ENCODE measurements around the gene PLSCR5. TPM values are rescaled to one million over a fixed set of nuclear protein-coding genes. Genes with fewer than 3 reads are reported as not detected.

Gene PLSCR5
- total RNA-seq, 3 donors from 2014 or later, result not detected

DNA sequence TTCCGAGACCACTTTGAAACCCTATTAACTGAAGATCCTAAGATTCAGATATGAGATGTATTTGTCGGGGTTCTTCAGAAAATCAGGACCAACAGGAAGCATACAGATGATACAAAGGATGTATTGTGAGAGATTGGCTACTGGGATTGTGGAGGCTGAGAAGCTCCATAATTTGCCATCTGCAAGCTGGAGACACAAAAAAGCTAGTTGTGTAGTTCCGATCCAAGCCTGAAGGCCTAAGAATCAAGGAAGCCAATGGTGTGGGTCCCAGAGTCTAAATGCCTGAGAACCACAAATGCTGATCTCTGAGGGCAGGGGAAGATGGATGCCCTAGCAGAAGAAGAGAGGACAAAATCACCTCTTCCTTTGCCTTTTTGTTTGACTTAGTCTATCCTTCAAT is 49.8 kb downstream of the PLSCR5 start:
- intact Hi-C loops (cut with DNase I; ENCODE audit: low total_unique reads), result no loop called here
- no peak for DNase-seq (ENCODE audit: low spot score in 2 of 2)
- TF ChIP-seq, protein P1, sequence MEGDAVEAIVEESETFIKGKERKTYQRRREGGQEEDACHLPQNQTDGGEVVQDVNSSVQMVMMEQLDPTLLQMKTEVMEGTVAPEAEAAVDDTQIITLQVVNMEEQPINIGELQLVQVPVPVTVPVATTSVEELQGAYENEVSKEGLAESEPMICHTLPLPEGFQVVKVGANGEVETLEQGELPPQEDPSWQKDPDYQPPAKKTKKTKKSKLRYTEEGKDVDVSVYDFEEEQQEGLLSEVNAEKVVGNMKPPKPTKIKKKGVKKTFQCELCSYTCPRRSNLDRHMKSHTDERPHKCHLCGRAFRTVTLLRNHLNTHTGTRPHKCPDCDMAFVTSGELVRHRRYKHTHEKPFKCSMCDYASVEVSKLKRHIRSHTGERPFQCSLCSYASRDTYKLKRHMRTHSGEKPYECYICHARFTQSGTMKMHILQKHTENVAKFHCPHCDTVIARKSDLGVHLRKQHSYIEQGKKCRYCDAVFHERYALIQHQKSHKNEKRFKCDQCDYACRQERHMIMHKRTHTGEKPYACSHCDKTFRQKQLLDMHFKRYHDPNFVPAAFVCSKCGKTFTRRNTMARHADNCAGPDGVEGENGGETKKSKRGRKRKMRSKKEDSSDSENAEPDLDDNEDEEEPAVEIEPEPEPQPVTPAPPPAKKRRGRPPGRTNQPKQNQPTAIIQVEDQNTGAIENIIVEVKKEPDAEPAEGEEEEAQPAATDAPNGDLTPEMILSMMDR (IDR thresholded peaks at IDR 0.05), result no peak
- TF ChIP-seq POLR2AphosphoS5 (IDR thresholded peaks at IDR 0.05) (no peak), POLR2A (IDR thresholded peaks at IDR 0.05) (no peak)
- Histone ChIP-seq H3K4me1 (no peaks in the 10 kb centered on the region), H3K4me3 (no peak overlapping the region), H3K36me3 (no peaks in the 10 kb centered on the region), H3K27me3 (no peaks in the 10 kb centered on the region), H3K9me3 (no peaks in the 10 kb centered on the region), H3K27ac (no peak overlapping the region)

DNA sequence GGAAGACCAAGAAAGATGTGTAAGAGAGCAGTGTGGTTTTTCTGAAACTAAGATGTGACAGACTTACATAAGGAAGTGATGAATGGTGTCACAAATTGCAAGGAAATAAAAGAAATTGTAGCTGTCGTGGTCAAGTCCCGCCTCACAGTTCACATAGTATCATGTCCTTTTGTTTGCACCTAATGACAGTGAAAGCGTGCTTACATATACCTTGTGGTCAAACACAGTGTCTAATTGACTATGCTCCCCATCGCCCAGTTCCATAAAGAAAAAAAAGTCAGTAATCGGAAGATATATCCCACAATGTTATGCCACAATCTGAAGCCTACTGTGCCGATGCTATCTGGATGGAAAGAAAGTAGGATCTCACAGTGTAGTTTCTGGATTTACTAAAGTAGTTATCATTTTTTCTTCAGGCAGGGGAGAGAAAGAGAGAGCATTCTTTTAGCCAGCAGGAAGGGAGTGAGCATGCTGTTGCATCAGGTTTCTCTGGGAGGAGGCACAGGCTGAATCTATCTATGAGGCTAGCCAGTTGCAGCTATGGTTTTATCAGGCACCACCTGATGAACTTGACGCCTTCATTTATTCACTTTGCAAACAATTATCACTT is 50.9 kb downstream of the PLSCR5 start:
- TF ChIP-seq POLR2A (IDR thresholded peaks at IDR 0.05) (no peak), POLR2AphosphoS5 (IDR thresholded peaks at IDR 0.05) (no peak)
- TF ChIP-seq, protein P1 (IDR thresholded peaks at IDR 0.05), result no peak
- H3K27me3 ChIP-seq, result no peaks in the 10 kb centered on the region
- no peak overlapping the region for H3K27ac ChIP-seq

DNA sequence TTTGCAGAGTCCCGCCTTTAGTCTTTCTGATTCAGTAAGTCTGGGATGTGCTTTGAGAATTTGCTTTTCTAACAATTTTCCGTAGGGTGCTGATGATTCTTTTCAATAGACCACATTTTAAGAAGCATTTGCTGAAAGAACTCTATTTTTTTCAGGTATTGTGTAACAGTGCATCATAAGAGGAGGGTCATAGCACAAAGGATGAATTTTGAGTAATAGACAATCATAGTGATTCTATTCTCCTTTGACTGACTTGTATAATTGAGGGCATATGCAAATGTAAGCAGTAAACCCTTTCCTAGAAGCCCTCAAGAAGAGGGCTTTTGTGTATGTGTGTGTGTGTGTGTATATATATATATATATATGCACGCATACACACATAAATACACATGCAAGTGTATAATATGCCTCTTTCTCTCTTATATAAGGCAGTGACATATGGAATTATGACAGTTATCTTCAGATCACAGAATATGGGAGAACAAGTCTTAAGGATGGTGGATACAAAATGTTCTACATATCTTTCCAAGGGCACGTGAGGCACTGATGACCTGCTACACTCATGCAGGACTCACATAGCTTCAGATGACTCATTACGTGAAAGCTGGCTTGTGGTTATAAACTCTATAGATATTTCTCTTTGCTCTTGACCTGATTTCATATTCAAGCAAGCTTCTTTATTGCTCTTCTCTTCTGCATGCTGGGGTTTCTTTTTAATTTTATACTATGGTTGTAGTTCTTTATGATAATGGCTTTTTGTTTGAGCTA is 54.2 kb downstream of the PLSCR5 start:
- no peaks in the 10 kb centered on the region for H3K4me1 ChIP-seq
- no peaks in the 10 kb centered on the region for H3K9me3 ChIP-seq
- no peaks in the 10 kb centered on the region for H3K27me3 ChIP-seq
- TF ChIP-seq POLR2A (IDR thresholded peaks at IDR 0.05) (no peak), POLR2AphosphoS5 (IDR thresholded peaks at IDR 0.05) (no peak)
- TF ChIP-seq, protein P1 (IDR thresholded peaks at IDR 0.05), result no peak
- intact Hi-C loops (cut with DNase I; ENCODE audit: low total_unique reads), result no loop called here
- no peak for DNase-seq (ENCODE audit: low spot score in 2 of 2)
- H3K27ac ChIP-seq, result no peak overlapping the region
- H3K36me3 ChIP-seq, result no peaks in the 10 kb centered on the region
- H3K4me3 ChIP-seq, result peak overlapping the region in 2 of 3 donors; percentile 13 to 38

More for the DNA sequence above, 50.9 kb downstream of the PLSCR5 start:
- Histone ChIP-seq H3K9me3 (no peaks in the 10 kb centered on the region), H3K4me3 (no peak overlapping the region), H3K4me1 (no peaks in the 10 kb centered on the region), H3K36me3 (no peaks in the 10 kb centered on the region)
- intact Hi-C loops (cut with DNase I; ENCODE audit: low total_unique reads), result no loop called here
- DNase-seq (ENCODE audit: low spot score in 2 of 2), result no peak

DNA sequence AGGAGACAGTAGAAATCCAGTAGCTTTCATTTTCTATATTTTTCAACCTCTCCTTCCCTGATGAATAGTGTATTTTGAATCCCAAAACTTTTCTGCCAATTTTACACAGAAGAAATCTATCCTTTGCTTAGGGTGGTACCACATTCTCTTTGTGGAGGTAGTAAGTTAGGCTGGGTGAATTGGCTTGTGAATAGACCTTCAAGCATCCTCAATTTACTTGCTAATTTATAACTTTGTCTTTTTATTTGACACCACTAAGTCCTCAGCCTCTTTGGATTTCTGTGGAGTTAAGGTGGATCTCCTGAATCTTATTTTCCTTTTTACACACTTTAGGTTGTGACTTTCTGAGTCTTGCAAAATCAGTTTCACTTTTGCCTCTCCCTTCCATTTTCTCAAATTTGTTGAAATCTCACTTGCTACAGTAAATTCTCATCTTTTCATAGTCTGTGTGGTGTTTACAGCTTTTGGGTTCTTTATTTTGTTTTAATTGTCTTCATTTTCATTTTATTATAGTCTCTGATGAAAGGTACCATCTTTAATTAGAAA is 55.0 kb downstream of the PLSCR5 start:
- Histone ChIP-seq H3K4me1 (no peaks in the 10 kb centered on the region), H3K4me3 (peak overlapping the region in 2 of 3 donors; percentile 13 to 38), H3K9me3 (no peaks in the 10 kb centered on the region), H3K27me3 (no peaks in the 10 kb centered on the region), H3K27ac (no peak overlapping the region), H3K36me3 (no peaks in the 10 kb centered on the region)
- intact Hi-C loops (cut with DNase I; ENCODE audit: low total_unique reads), result no loop called here
- TF ChIP-seq POLR2AphosphoS5 (IDR thresholded peaks at IDR 0.05) (no peak), POLR2A (IDR thresholded peaks at IDR 0.05) (no peak)
- TF ChIP-seq, protein P1 (IDR thresholded peaks at IDR 0.05), result no peak
- no peak for DNase-seq (ENCODE audit: low spot score in 2 of 2)

Data from breast epithelium (tissue), 4 donors.